Thymus (tissue), 11 donors: Measurements from ENCODE around the gene INKA1. TPM values are rescaled to one million over a fixed set of nuclear protein-coding genes. Genes with fewer than 3 reads are reported as not detected.
"Not testable (repeated sequence)": the region's sequence is repeated elsewhere in the genome, so short reads cannot be mapped to it uniquely, and the experiment has no call there.

ENCODE experiments used
- DNase-seq, 9 donors: peaks; one replicate each; pipeline ENCODE4 v3.0.0-alpha.2; 2013; ENCODE audit warnings: low spot score in 9 of 9, low read depth in 6 of 9, missing footprints in 1 of 9
- H3K27ac ChIP-seq, 2 donors: one replicate each; pipeline ENCODE4 v1.5.1; 2013; ENCODE audit warnings: control low read depth in 1 of 2, low read depth in 1 of 2, low read length in 1 of 2, mild to moderate bottlenecking in 1 of 2, moderate library complexity in 1 of 2
- H3K27me3 ChIP-seq, 2 donors: one replicate each; pipeline ENCODE4 v1.5.1; 2013; ENCODE audit warnings: low read length in 1 of 2; ENCODE audit not compliant: control insufficient read depth in 2 of 2, insufficient read depth in 1 of 2
- H3K36me3 ChIP-seq, 2 donors: one replicate each; pipeline ENCODE4 v1.5.1; 2013; ENCODE audit warnings: low read length in 1 of 2, mild to moderate bottlenecking in 1 of 2, moderate library complexity in 1 of 2; ENCODE audit not compliant: control insufficient read depth in 2 of 2, insufficient read depth in 2 of 2
- H3K4me1 ChIP-seq, 2 donors: one replicate each; pipeline ENCODE4 v1.5.1; 2013; ENCODE audit warnings: low read length in 2 of 2; ENCODE audit not compliant: control insufficient read depth in 2 of 2, insufficient read depth in 2 of 2
- H3K4me3 ChIP-seq, 2 donors: one replicate each; pipeline ENCODE4 v1.5.1; 2013; ENCODE audit warnings: low read length in 2 of 2, control low read depth in 1 of 2, mild to moderate bottlenecking in 1 of 2
- H3K9me3 ChIP-seq, 2 donors: one replicate each; pipeline ENCODE4 v1.5.1; 2013; ENCODE audit warnings: low read length in 1 of 2, mild to moderate bottlenecking in 1 of 2; ENCODE audit not compliant: control insufficient read depth in 2 of 2, insufficient read depth in 1 of 2
- WGBS: extraction: QIAGEN DNeasy Blood & Tissue Kit; methylation state at CpG from one replicate; pipeline ENCODE4 v1.1.7; 2013; 5-methylcytosine and 5-hydroxymethylcytosine counted together
- polyA plus RNA-seq: library from polyadenylated mRNA; stranded (reverse); fragments of 200-250 nt; gene quantifications from one replicate; pipeline ENCODE4 v1.2.3, GENCODE V29; 2013
- total RNA-seq: library from RNA; stranded (reverse); fragments of 120-200 nt; gene quantifications from one replicate; pipeline ENCODE4 v1.2.4, GENCODE V29; 2013
- donor health status: healthy.

INKA1 gene
- total and polyA plus RNA-seq, 2 donors = 4.2 to 5.2 TPM

DNA sequence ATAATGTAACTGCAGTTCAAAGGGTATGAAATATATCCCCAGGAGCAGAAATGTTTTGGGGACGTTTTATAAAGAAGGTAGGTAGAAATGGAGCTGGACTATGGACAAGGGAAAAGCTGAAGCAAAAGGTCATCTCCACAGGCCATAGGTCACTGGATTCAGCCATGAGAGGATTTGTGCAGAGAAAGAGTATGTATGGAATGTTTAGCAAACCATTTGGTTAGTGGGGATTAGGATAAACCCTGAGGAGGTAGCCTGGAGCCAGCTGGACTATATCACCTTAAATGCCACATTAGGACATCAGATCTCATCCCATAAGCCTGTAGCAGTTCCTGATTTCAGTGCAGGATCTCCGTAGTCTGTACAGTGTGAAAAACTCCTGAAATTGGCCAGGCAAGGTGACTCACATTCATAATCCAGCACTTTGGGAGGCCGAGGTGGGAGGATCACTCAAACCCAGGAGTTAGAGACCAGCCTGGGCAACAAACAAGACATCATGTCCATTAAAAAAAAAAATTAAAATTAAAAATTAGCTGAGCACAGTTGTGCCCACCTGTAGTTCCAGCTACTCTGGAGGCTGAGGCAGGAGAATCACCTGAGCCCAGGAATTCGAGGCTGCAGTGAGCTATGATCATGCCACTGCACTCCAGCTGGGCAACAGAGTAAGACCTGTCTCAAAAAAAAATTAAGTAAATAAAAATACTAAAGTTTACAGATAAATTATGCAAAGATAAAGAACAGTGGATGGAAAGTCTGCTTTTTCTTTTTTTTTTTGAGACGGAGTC is 21.5 kb upstream of the INKA1 start:
- H3K9me3 ChIP-seq = no peaks in the 10 kb centered on the region
- no peak overlapping the region for H3K27ac ChIP-seq
- no peaks in the 10 kb centered on the region for H3K27me3 ChIP-seq
- peaks cover 31 to 33% of the 10 kb centered on the region in 2 donors for H3K36me3 ChIP-seq
- peaks cover 6 to 12% of the 10 kb centered on the region in 2 donors for H3K4me1 ChIP-seq
- 98% methylated on average over 5 of the region's 5 CpGs for WGBS
- H3K4me3 ChIP-seq = no peak overlapping the region
- no peak for DNase-seq

DNA sequence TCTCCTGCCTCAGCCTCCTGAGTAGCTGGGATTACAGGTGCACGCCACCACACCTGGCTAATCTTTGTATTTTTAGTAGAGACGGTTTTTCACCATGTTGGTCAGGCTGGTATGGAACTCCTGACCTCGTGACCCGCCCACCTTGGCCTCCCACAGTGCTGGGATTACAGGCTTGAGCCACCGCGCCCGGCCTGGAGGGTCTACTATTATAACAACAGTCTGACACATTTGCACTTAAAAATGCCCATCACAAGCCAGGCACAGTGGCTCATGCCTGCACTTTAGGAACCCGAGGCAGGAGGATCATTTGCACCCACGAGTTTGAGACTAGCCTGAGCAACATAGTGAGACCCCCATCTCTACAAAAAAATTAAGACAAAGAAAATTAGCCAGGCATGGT is 20.8 kb upstream of the INKA1 start:
- H3K4me1 ChIP-seq = peaks cover 12 to 18% of the 10 kb centered on the region in 2 donors
- 97% methylated on average over 9 of the region's 9 CpGs for WGBS
- not testable (repeated sequence) for H3K27me3 ChIP-seq, H3K9me3 ChIP-seq, H3K4me3 ChIP-seq, H3K27ac ChIP-seq, DNase-seq
- peaks cover 28% of the 10 kb centered on the region in 2 donors for H3K36me3 ChIP-seq

DNA sequence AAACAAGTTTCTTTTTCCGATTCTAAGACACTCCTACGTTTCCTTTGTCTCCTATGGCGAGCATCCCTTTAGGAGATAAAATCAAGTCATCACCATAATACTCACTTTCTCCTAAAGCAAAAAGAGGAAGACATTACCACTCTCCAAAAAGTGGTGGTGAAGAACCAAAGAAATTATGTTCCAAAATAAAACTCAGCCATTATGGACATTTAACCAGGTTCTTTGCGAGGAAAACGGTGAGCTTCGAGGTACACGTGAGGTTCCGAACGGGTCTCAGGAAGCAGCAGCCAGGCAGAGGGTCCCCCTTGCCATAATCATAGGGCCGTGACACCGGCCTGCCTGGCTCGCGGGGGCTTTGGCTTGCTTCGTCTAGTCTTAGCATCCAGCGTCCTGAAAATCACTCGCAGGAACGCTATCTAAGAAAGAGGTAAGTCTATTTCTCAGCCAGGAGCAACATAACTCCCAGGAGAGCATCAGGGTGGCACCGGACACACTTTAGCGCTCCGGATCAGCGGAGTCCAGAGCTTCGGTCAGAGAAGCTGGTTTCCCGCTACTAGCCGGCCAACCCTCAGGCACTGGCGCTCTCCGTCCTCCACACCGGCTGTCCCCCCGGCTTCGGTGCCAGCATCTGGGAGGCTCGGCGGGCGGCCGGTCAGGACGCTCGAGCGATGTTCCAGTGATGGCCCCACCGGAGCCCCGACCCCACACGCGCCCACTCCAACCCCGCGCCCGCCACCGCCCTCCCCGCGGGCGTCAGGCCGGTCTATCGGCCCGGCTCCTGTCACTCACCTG is 17.3 kb upstream of the INKA1 start:
- DNase-seq = peak in 1 of 9 donors; percentile 66
- WGBS = 2% methylated on average over 50 of the region's 50 CpGs
- Histone ChIP-seq H3K9me3 (no peaks in the 10 kb centered on the region), H3K27me3 (no peaks in the 10 kb centered on the region), H3K4me3 (peak overlapping the region; percentile 79 to 100), H3K4me1 (peaks cover 12 to 27% of the 10 kb centered on the region in 2 donors), H3K36me3 (peaks cover 18 to 21% of the 10 kb centered on the region in 2 donors), H3K27ac (peak overlapping the region; percentile 75 to 94)

DNA sequence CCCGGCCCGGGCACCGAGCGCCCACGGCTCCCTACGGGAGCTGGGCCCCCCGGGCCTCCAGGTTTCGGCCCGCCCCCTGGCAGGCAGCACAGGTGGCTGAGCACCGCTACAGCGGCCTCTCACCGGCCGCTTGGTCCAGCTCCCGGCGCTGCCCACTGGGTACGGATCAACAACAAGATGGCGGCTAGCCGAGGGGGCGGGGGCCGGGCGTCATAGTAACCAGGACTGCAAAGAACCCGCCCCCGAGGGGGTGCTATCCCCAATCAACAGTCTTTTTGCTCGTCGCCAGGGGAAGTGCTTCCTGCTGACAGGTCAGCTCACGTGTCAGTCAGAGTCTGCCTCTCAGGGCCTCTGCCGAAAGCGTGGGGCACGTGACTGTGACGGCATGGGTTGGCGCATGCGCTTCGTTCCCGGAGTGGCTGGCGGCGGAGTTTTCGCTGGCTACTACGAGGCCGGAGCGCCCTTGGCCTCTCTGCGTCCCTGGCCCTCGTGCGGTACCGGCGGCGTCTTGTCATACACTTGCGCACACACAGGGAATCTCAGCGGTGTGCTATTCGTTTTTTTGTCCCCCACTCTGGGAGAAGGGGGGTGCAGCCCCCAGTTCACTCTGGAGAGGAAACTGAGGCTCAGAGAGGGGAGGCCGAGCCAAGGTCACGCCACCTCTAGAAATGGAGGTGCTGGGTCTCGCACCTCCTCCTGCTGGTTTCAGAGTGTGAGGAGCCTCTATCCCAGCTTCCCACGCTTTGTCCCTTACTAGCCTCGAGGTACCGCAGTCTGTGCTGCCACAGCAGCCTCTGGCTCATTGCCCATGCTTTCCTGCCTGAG is 16.5 kb upstream of the INKA1 start, which contains the start of gene IP6K1:
TSS of gene IP6K1 (minus strand) at position 186 of the 825 bp plus-strand sequence. CDS start 38,502 bp downstream, outside the sequence.
- Histone ChIP-seq H3K27me3 (no peaks in the 10 kb centered on the region), H3K9me3 (no peaks in the 10 kb centered on the region), H3K27ac (peak within 1 kb of the TSS; percentile 87 to 94), H3K36me3 (peaks cover 13 to 17% of the 10 kb centered on the region in 2 donors), H3K4me1 (peaks cover 12 to 30% of the 10 kb centered on the region in 2 donors), H3K4me3 (peak within 1 kb of the TSS; percentile 79 to 100)
- 4% methylated on average over 55 of the region's 55 CpGs for WGBS
- DNase-seq = peak; percentile 99 to 100 (median 100)

DNA sequence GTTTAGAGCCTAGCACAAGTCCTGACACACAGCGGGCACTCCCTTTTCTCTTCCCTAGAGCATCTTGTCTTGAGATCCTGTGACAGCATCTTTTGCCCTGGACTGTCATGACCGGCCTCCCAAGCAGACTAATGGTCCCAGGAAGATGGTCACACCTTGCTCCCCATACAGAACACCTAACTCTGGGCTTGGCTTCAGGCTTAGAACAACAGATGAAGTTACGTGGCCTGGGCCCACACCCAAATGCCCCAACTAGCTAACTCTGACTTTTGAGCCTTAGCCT is 15.9 kb upstream of the INKA1 start:
- Histone ChIP-seq H3K4me3 (peak overlapping the region; percentile 79 to 100), H3K4me1 (peaks cover 12 to 30% of the 10 kb centered on the region in 2 donors)
- no peak for DNase-seq

DNA sequence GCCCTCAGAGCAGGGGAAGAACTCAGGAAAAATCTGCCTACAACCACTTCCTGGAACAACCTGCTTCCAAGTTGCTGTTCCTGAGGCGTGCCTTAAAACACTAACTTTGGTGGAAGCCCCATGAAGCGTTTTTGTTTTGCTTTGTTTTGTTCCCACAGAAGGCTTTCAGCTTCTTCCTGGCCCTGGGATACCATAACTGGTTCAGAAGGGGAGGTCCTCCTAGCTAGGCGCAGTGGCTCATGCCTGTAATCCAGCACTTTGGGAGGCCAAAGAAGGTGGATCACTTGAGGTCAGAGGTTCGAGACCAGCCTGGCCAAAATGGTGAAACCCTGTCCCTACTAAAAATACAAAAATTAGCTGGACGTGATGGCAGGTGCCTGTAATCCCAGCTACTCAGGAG is 15.5 kb upstream of the INKA1 start:
- no peak for DNase-seq
- Histone ChIP-seq H3K36me3 (peaks cover 6 to 10% of the 10 kb centered on the region in 2 donors), H3K27me3 (no peaks in the 10 kb centered on the region), H3K4me3 (no peak overlapping the region), H3K27ac (peak overlapping the region in 1 of 2 donors; percentile 87), H3K4me1 (peaks cover 12 to 30% of the 10 kb centered on the region in 2 donors), H3K9me3 (no peaks in the 10 kb centered on the region)
- WGBS = 94% methylated on average over 5 of the region's 5 CpGs

More for the DNA sequence above, 15.9 kb upstream of the INKA1 start:
- no peaks in the 10 kb centered on the region for H3K9me3 ChIP-seq
- 65% methylated on average over 3 of the region's 3 CpGs for WGBS
- peaks cover 9 to 14% of the 10 kb centered on the region in 2 donors for H3K36me3 ChIP-seq
- peak overlapping the region; percentile 87 to 94 for H3K27ac ChIP-seq
- H3K27me3 ChIP-seq = no peaks in the 10 kb centered on the region

DNA sequence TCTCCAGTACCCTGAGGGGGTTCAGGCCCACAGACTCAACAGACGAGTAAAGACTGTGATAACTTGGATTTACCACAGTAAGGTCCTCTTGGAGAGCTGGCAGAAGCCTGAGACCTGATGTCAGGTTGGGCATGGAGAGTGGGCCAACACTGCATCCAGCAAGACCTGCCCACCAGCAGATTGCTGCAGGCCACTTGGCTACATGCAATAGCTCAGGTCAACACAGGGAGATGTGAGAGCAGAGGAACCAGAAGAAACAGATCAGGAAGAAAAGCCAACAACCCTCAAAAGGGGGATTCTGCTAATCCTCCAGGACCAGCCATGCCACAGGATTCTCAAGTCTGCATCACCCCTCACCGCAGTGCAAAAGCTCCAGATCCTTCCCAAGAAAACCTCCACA is 15.0 kb upstream of the INKA1 start:
- Histone ChIP-seq H3K9me3 (no peaks in the 10 kb centered on the region), H3K36me3 (peaks cover 5 to 8% of the 10 kb centered on the region in 2 donors), H3K4me3 (no peak overlapping the region), H3K27me3 (no peaks in the 10 kb centered on the region), H3K4me1 (peaks cover 12 to 30% of the 10 kb centered on the region in 2 donors), H3K27ac (no peak overlapping the region)
- WGBS = 97% methylated on average over 2 of the region's 2 CpGs
- no peak for DNase-seq

DNA sequence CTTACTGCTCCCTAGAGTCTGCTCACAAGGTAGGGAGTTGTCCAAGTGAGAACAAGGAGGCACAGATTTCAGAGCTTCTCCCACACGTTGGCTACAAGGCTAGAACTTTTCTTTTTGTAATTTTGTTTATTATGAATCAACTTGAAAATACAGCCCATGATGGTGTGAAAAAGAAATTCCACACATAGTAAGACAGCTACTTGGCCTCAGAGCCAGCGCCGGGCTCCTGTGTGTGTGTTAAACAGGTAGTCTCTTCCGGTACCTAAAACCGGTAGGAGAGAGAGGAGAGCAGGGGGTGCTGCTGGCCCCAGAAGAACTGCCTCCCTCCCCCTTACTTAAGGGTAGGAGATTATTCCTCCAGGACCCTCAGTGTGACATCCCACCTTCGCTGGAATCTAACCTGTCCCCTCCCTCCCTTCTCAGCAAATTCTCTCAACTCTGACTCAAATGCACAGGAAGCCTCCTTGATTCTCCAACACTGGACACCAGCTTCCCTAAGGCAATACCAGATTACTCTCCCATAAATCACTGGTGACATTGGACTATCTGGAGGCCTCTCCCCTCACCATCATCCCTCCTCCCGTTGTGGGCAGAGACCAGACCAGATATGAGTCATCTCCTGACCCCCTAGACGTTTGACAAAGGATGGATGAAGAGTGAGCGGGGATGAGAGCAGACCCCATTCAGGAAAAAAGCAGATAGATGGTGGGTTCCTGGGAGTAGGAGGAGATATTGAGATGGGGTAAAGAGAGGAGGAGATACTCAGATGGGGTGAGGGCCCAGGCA is 12.2 kb upstream of the INKA1 start:
- DNase-seq = no peak
- no peaks in the 10 kb centered on the region for H3K36me3 ChIP-seq
- WGBS = 89% methylated on average over 9 of the region's 9 CpGs
- H3K4me1 ChIP-seq = peaks cover 6 to 24% of the 10 kb centered on the region in 2 donors
- peak overlapping the region in 1 of 2 donors; percentile 85 for H3K27ac ChIP-seq
- H3K27me3 ChIP-seq = no peaks in the 10 kb centered on the region
- H3K4me3 ChIP-seq = no peak overlapping the region
- H3K9me3 ChIP-seq = no peaks in the 10 kb centered on the region
